Endothelial cell of umbilical vein (primary cell): ENCODE data around the gene CIDEB. TPM values are rescaled to one million over a fixed set of nuclear protein-coding genes. Genes with fewer than 3 reads are reported as not detected.

Experiments
- BruUV-seq: library from RNA; stranded (reverse); fragments of 400-500 nt; replicated peaks from 2 replicates; lab custom pipeline; 2021; lab: Mats Ljungman, UMichigan
- CTCF ChIA-PET: fragments of 300-600, 350-600 bp; sonication (Branson Sonifier 250); formaldehyde crosslinking; loops from one replicate; lab custom pipeline; 2021; ENCODE audit warnings: antibody characterized with exemption, inconsistent platforms; lab: Charles Lee
- POLR2A ChIA-PET: fragments of 300-600, 350-600 bp; sonication (Branson Sonifier 250); formaldehyde crosslinking; loops from one replicate; lab custom pipeline; 2021; ENCODE audit warnings: antibody characterized with exemption, inconsistent platforms; lab: Charles Lee
- DNase-seq: peaks from one replicate; pipeline ENCODE4 v3.0.0-alpha.2; 2011; ENCODE audit warnings: low read depth, low spot score
- FAIRE-seq: peaks from 2 replicates; lab custom pipeline; 2011; peaks lifted over from hg19 to GRCh38; lab: Jason Lieb, UNC
- H2AFZ ChIP-seq: 2 replicates; pipeline ENCODE4 v1.6.0; 2012; ENCODE audit warnings: low read depth, low read length, control low read depth, inconsistent platforms
- H3K27ac ChIP-seq: 2 replicates; pipeline ENCODE4 v1.5.1; 2011; ENCODE audit warnings: low read depth, mild to moderate bottlenecking, control low read depth, low read length, moderate library complexity; ENCODE audit not compliant: insufficient read depth
- H3K27me3 ChIP-seq, 2 experiments: 2 replicates each; pipeline versions ENCODE4 v1.6.0 to v1.6.1; 2011; ENCODE audit warnings: low read length in 2 of 2, mixed read lengths in 1 of 2; ENCODE audit not compliant: control insufficient read depth in 2 of 2, insufficient read depth in 2 of 2
- H3K36me3 ChIP-seq, 2 experiments: 2 replicates in 1 of 2; 3 replicates in 1 of 2; pipeline ENCODE4 v1.5.1; 2011; ENCODE audit warnings: low read length in 2 of 2, mild to moderate bottlenecking in 1 of 2, moderate library complexity in 1 of 2; ENCODE audit not compliant: control insufficient read depth in 2 of 2, insufficient read depth in 2 of 2; ENCODE audit errors: extremely low read depth in 1 of 2
- H3K4me1 ChIP-seq: 3 replicates; pipeline ENCODE4 v1.5.1; 2011; ENCODE audit warnings: mild to moderate bottlenecking, low read length; ENCODE audit not compliant: control insufficient read depth, insufficient read depth; ENCODE audit errors: extremely low read depth
- H3K4me2 ChIP-seq: 2 replicates; pipeline ENCODE4 v1.6.1; 2011; ENCODE audit warnings: low read length, control low read depth, mixed read lengths; ENCODE audit not compliant: insufficient read depth
- H3K4me3 ChIP-seq, 3 experiments: fragments of 200-600 bp in 1 of 3; sonication (generic), shearing (Covaris generic) in 1 of 3; replicated peaks in 1 of 3; 2 replicates each; pipeline ENCODE4 v1.5.1; 2011 to 2016; ENCODE audit warnings: control low read depth in 3 of 3, low read length in 3 of 3, mild to moderate bottlenecking in 2 of 3, inconsistent platforms in 1 of 3, low read depth in 1 of 3, moderate library complexity in 1 of 3; ENCODE audit not compliant: insufficient read depth in 1 of 3
- H3K79me2 ChIP-seq: 2 replicates; pipeline ENCODE4 v1.6.0; 2012; ENCODE audit warnings: low read length, inconsistent platforms; ENCODE audit not compliant: control insufficient read depth, insufficient read depth
- H3K9ac ChIP-seq: replicated peaks from 2 replicates; pipeline ENCODE3; 2011; ENCODE audit warnings: low read length, control low read depth; ENCODE audit not compliant: insufficient read depth; ENCODE audit errors: extremely low read depth
- H3K9me1 ChIP-seq: replicated peaks from 3 replicates; pipeline ENCODE4 v1.6.0; 2011; ENCODE audit warnings: mild to moderate bottlenecking, low read length; ENCODE audit not compliant: control insufficient read depth, insufficient read depth; ENCODE audit errors: extremely low read depth
- H3K9me3 ChIP-seq: replicated peaks from 2 replicates; pipeline ENCODE4 v1.5.1; 2012; ENCODE audit warnings: low read length, inconsistent platforms; ENCODE audit not compliant: control insufficient read depth, insufficient read depth
- H4K20me1 ChIP-seq: replicated peaks from 2 replicates; pipeline ENCODE3; 2011; ENCODE audit warnings: mild to moderate bottlenecking, low read length; ENCODE audit not compliant: control insufficient read depth, insufficient read depth; ENCODE audit errors: extremely low read depth
- EZH2 ChIP-seq: IDR thresholded peaks from 2 replicates; pipeline ENCODE4 v1.6.1; 2012; ENCODE audit warnings: borderline replicate concordance, low read depth, mild to moderate bottlenecking, moderate library complexity, low read length, inconsistent platforms; ENCODE audit not compliant: severe bottlenecking
- FOS ChIP-seq: IDR thresholded peaks from 2 replicates; pipeline ENCODE4 v1.6.1; 2011; ENCODE audit warnings: mild to moderate bottlenecking, low read length, moderate library complexity, borderline replicate concordance; ENCODE audit not compliant: insufficient read depth
- GATA2 ChIP-seq: IDR thresholded peaks from 2 replicates; pipeline ENCODE4 v1.7.0; 2011; ENCODE audit warnings: low read depth, mild to moderate bottlenecking, moderate library complexity, mixed read lengths, low read length; ENCODE audit not compliant: insufficient read length, insufficient read depth
- JUN ChIP-seq: IDR thresholded peaks from 2 replicates; pipeline ENCODE4 v1.6.1; 2011; ENCODE audit warnings: borderline replicate concordance, low read depth; ENCODE audit not compliant: insufficient read length, insufficient read depth
- MYC ChIP-seq: IDR thresholded peaks from one replicate; pipeline ENCODE4 v1.6.1; 2011; ENCODE audit warnings: mild to moderate bottlenecking, low read depth, low read length
- POLR2A ChIP-seq: IDR thresholded peaks from 2 replicates; pipeline ENCODE4 v1.6.1; 2012; ENCODE audit warnings: low read depth, mild to moderate bottlenecking, control low read depth, low read length
- POLR2AphosphoS5 ChIP-seq: IDR thresholded peaks from 2 replicates; pipeline ENCODE4 v1.6.1; 2012; ENCODE audit warnings: low read depth, mild to moderate bottlenecking, control low read depth, low read length, moderate library complexity; ENCODE audit not compliant: insufficient read depth
- dilution Hi-C: fragments of 300-500 bp; cut with MboI; formaldehyde crosslinking; loops from one replicate; pipeline ENCODE4 v1.15.0; 2019; ENCODE audit warnings: low sequenced_read_pairs; ENCODE audit not compliant: extremely low pct_ligation_motif_present
- intact Hi-C: fragments of 100-400 bp; cut with micrococcal nuclease; formaldehyde crosslinking; loops from one replicate; pipeline ENCODE4 v1.10.0; 2022
- polyA plus RNA-seq, 4 experiments: library from polyadenylated mRNA; depleted of rRNA in 3 of 4; stranded (reverse) in 3 of 4; unstranded in 1 of 4; fragments of >200 nt; gene quantifications; 2 replicates each; pipeline versions ENCODE4 v1.2.1 to v1.2.3, GENCODE V29; 2011 to 2012; ENCODE audit warnings: missing spikeins in 1 of 4
- total RNA-seq: library from RNA; stranded (reverse); gene quantifications from 2 replicates; pipeline ENCODE4 v1.2.3, GENCODE V29; 2021
- TF ChIP-seq, protein P1 (sequence below): IDR thresholded peaks from 2 replicates; pipeline ENCODE4 v1.6.1; 2011; ENCODE audit not compliant: insufficient read depth, insufficient read length
- TF ChIP-seq, protein P2 (sequence below), 2 donors: IDR thresholded peaks; 1 replicate in 1 of 2; 2 replicates in 1 of 2; pipeline ENCODE4 v1.5.1; 2011; ENCODE audit warnings: low read length in 2 of 2, mild to moderate bottlenecking in 2 of 2, moderate library complexity in 2 of 2, control low read depth in 1 of 2, inconsistent platforms in 1 of 2, low read depth in 1 of 2; ENCODE audit not compliant: insufficient read depth in 1 of 2; ENCODE audit errors: extremely low read depth in 1 of 2

The CIDEB gene
- total and polyA plus RNA-seq, 2 donors (not counting 3 experiments of a cell fraction or from before 2014, with no cell fraction given) = 5.2 to 7.2 TPM

DNA sequence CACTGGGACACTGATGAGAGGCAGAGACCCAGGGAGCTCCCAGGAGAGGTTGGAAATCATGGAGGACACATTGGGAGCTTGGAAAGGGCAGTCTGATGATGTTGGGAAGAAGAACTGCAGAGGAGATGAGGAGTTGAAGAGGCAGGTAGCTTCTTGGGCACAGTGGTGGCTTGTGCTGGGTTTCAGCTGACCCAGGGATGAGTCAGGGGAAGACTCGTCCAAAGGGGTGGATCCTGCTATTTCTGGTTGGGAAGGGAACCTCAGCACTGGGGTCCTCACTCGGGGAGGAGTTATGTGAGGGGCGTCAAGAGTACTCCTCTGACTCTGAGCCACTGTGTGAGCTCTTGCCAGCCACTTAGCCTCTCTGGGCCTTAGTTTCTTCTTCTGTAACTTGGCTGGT is 15.6 kb upstream of the CIDEB start:
- dilution Hi-C loops = no loop called here
- no peaks in the 10 kb centered on the region for H4K20me1 ChIP-seq
- no peak for TF ChIP-seq EZH2
- TF ChIP-seq POLR2AphosphoS5 = no peak
- TF ChIP-seq MYC = no peak
- peaks cover 0 to 17% of the 10 kb centered on the region in 2 experiments for H3K36me3 ChIP-seq
- POLR2A ChIA-PET = no interaction called here
- no peak overlapping the region for H3K4me3 ChIP-seq
- no peak overlapping the region for H3K27ac ChIP-seq
- CTCF ChIA-PET = interaction anchor here (4.4 to 20.1 kb wide), 3 partner anchors 10 to 111 kb away, joined by 14 to 811 read pairs (median 23); partner anchors contain the start of genes CBLN3, CIDEB and KHNYN
- H3K79me2 ChIP-seq = no peaks in the 10 kb centered on the region
- H3K4me2 ChIP-seq = no peak overlapping the region
- no peaks in the 10 kb centered on the region for H3K9me1 ChIP-seq
- peaks cover 5% of the 10 kb centered on the region for H3K4me1 ChIP-seq
- DNase-seq (no peak), FAIRE-seq (no peak)
- H3K9ac ChIP-seq = no peak overlapping the region
- no peaks in the 10 kb centered on the region for H3K27me3 ChIP-seq
- no peak overlapping the region for H2AFZ ChIP-seq
- intact Hi-C loops = no loop called here
- no TSS peak for BruUV-seq
- H3K9me3 ChIP-seq = no peaks in the 10 kb centered on the region

DNA sequence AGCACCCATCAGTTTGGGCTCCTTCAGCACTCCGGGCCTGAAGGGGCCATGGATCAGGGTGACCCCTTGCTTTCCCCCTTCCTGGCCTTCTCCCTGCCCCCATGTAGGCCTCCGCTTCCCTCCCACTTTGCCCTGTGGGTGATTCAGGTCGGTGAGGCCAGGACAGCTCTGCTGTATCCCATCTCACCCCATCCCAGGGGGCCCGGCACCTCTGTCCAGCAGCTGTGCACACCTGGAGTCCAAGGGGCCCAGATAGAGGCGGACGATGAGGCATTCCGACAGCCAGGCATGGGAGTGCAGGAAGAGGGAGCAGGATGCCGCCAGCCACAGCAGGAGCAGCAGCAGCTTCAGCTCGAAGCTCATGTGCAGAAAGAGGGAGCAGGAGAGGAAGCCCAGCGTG is 14.9 kb upstream of the CIDEB start:
- no peak for DNase-seq
- Histone ChIP-seq H3K9ac (no peak overlapping the region), H3K9me1 (no peaks in the 10 kb centered on the region), H3K4me2 (no peak overlapping the region), H3K4me1 (peaks cover 5% of the 10 kb centered on the region), H3K27ac (no peak overlapping the region), H3K36me3 (peaks cover 0 to 17% of the 10 kb centered on the region in 2 experiments), H4K20me1 (no peaks in the 10 kb centered on the region), H3K79me2 (no peaks in the 10 kb centered on the region), H3K9me3 (no peaks in the 10 kb centered on the region), H3K27me3 (no peaks in the 10 kb centered on the region), H3K4me3 (no peak overlapping the region), H2AFZ (no peak overlapping the region)
- POLR2A ChIA-PET = no interaction called here
- TF ChIP-seq POLR2AphosphoS5 = no peak
- TF ChIP-seq, protein P1, sequence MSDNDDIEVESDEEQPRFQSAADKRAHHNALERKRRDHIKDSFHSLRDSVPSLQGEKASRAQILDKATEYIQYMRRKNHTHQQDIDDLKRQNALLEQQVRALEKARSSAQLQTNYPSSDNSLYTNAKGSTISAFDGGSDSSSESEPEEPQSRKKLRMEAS = no peak
- TF ChIP-seq POLR2A = no peak
- no peak for TF ChIP-seq JUN
- TF ChIP-seq FOS = no peak
- TF ChIP-seq, protein P2, sequence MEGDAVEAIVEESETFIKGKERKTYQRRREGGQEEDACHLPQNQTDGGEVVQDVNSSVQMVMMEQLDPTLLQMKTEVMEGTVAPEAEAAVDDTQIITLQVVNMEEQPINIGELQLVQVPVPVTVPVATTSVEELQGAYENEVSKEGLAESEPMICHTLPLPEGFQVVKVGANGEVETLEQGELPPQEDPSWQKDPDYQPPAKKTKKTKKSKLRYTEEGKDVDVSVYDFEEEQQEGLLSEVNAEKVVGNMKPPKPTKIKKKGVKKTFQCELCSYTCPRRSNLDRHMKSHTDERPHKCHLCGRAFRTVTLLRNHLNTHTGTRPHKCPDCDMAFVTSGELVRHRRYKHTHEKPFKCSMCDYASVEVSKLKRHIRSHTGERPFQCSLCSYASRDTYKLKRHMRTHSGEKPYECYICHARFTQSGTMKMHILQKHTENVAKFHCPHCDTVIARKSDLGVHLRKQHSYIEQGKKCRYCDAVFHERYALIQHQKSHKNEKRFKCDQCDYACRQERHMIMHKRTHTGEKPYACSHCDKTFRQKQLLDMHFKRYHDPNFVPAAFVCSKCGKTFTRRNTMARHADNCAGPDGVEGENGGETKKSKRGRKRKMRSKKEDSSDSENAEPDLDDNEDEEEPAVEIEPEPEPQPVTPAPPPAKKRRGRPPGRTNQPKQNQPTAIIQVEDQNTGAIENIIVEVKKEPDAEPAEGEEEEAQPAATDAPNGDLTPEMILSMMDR (IDR thresholded peaks at IDR 0.05; ENCODE audit: extremely low read depth in 1 of 2, insufficient read depth in 1 of 2, low read depth in 1 of 2, low read length in 2 of 2) = no peak
- TF ChIP-seq EZH2 = no peak
- no peak for TF ChIP-seq GATA2
- CTCF ChIA-PET = interaction anchor here (0.7 to 20.1 kb wide), 5 partner anchors 9 to 111 kb away, joined by 3 to 811 read pairs (median 5); partner anchors contain the start of genes CBLN3, CIDEB and KHNYN
- no TSS peak for BruUV-seq
- dilution Hi-C loops (no loop called here), intact Hi-C loops (no loop called here)
- no peak for FAIRE-seq
